Activated CD4-positive, alpha-beta T cell treated with anti-CD3 and anti-CD28 coated beads for 24 hours (primary cell): ENCODE data around the gene SETD1B.
"Not testable (repeated sequence)": the region's sequence is repeated elsewhere in the genome, so short reads cannot be mapped to it uniquely, and the experiment has no call there.

Experiments
- DNase-seq, 2 donors: peaks; one replicate each; pipeline ENCODE4 v3.0.0-alpha.2; 2020; ENCODE audit warnings: low read depth in 2 of 2

The SETD1B gene

GRCh38 chr12:121780429-121780828 is 23.4 kb upstream of the SETD1B start:
- no peak for DNase-seq

GRCh38 chr12:121781484-121781997 is 22.3 kb upstream of the SETD1B start:
- no peak for DNase-seq

GRCh38 chr12:121781998-121782979 is 21.5 kb upstream of the SETD1B start:
- DNase-seq: no peak

- no peak for DNase-seq
These were observed 20.0 kb upstream of the SETD1B start for GRCh38 chr12:121783766-121784165.

- no peak for DNase-seq
These were observed 19.3 kb upstream of the SETD1B start for GRCh38 chr12:121784460-121784859.

GRCh38 chr12:121786440-121786825 is 17.4 kb upstream of the SETD1B start:
- no peak for DNase-seq

- no peak for DNase-seq
These were observed 16.5 kb upstream of the SETD1B start for GRCh38 chr12:121787063-121788025.

GRCh38 chr12:121788176-121788818 is 15.5 kb upstream of the SETD1B start:
- DNase-seq: no peak

- no peak for DNase-seq
These were observed 14.5 kb upstream of the SETD1B start for GRCh38 chr12:121789233-121789781.

GRCh38 chr12:121789800-121790728 is 13.7 kb upstream of the SETD1B start:
- DNase-seq: peak; percentile 84 to 89

GRCh38 chr12:121790785-121791184 is 13.0 kb upstream of the SETD1B start:
- not testable (repeated sequence) for DNase-seq

GRCh38 chr12:121791671-121792551 is 11.9 kb upstream of the SETD1B start:
- no peak for DNase-seq

- DNase-seq: no peak
These were observed 11.0 kb upstream of the SETD1B start for GRCh38 chr12:121792607-121793439.

- DNase-seq: peak in 1 of 2 donors; percentile 70
These were observed 10.4 kb upstream of the SETD1B start, which contains the start of gene RHOF for GRCh38 chr12:121793440-121793837. TSS of gene RHOF (minus strand) at chr12:121793688. CDS start at chr12:121793633, 55 bp downstream.

- peak; percentile 91 to 93 for DNase-seq
These were observed 9.8 kb upstream of the SETD1B start for GRCh38 chr12:121793838-121794533.

GRCh38 chr12:121794534-121795033 is 9.2 kb upstream of the SETD1B start:
- DNase-seq: no peak
